Ectodermal cell (in vitro differentiated cells): Measurements from ENCODE around the gene NOX3.

ENCODE experiments used
- H3K27ac ChIP-seq: 2 replicates; pipeline ENCODE4 v1.7.0; 2013; ENCODE audit warnings: mild to moderate bottlenecking, low read depth, low read length; ENCODE audit not compliant: insufficient read depth, poor library complexity, severe bottlenecking
- H3K27me3 ChIP-seq: 2 replicates; pipeline ENCODE4 v1.7.0; 2013; ENCODE audit warnings: mild to moderate bottlenecking, low read length; ENCODE audit not compliant: insufficient read depth, control insufficient read depth, poor library complexity, severe bottlenecking
- H3K36me3 ChIP-seq: one replicate; pipeline ENCODE4 v1.7.0; 2013; ENCODE audit warnings: low read length; ENCODE audit not compliant: control insufficient read depth, insufficient read depth
- H3K4me1 ChIP-seq: one replicate; pipeline ENCODE4 v1.7.0; 2013; ENCODE audit warnings: low read length; ENCODE audit not compliant: control insufficient read depth, insufficient read depth
- H3K4me3 ChIP-seq: 2 replicates; pipeline ENCODE4 v1.7.0; 2013; ENCODE audit warnings: low read depth, low read length, control low read depth; ENCODE audit not compliant: insufficient read depth
- H3K9me3 ChIP-seq: 2 replicates; pipeline ENCODE4 v1.7.0; 2013; ENCODE audit warnings: mild to moderate bottlenecking, low read length, moderate library complexity; ENCODE audit not compliant: control insufficient read depth
- WGBS, 2 experiments: methylation state at CpG; one replicate each; pipeline ENCODE4 v1.1.7; 2013; ENCODE audit warnings: missing lambda C conversion rate in 2 of 2; 5-methylcytosine and 5-hydroxymethylcytosine counted together

NOX3 gene

GRCh38 chr6:155436981-155437749, 18.5 kb downstream of the NOX3 start:
- H3K4me1 ChIP-seq: no peaks in the 10 kb centered on the region
- H3K9me3 ChIP-seq: no peaks in the 10 kb centered on the region
- H3K36me3 ChIP-seq: no peaks in the 10 kb centered on the region
- no peak overlapping the region for H3K27ac ChIP-seq
- H3K4me3 ChIP-seq: no peak overlapping the region
- no peaks in the 10 kb centered on the region for H3K27me3 ChIP-seq
- WGBS, 2 experiments: 87 to 88% methylated on average over 5 of the region's 5 CpGs

GRCh38 chr6:155434829-155435423, 20.7 kb downstream of the NOX3 start:
- WGBS, 2 experiments: 87 to 92% methylated on average over 12 to 13 of the region's 13 CpGs

GRCh38 chr6:155434096-155434495, 21.5 kb downstream of the NOX3 start:
- 94 to 96% methylated on average over 8 of the region's 8 CpGs for WGBS, 2 experiments
- Histone ChIP-seq H3K4me1 (no peaks in the 10 kb centered on the region), H3K27me3 (no peaks in the 10 kb centered on the region), H3K36me3 (no peaks in the 10 kb centered on the region), H3K27ac (no peak overlapping the region), H3K9me3 (no peaks in the 10 kb centered on the region), H3K4me3 (no peak overlapping the region)

More at GRCh38 chr6:155434829-155435423, 20.7 kb downstream of the NOX3 start:
- H3K4me1 ChIP-seq: no peaks in the 10 kb centered on the region
- no peaks in the 10 kb centered on the region for H3K27me3 ChIP-seq
- H3K27ac ChIP-seq: no peak overlapping the region
- no peaks in the 10 kb centered on the region for H3K36me3 ChIP-seq
- no peaks in the 10 kb centered on the region for H3K9me3 ChIP-seq
- H3K4me3 ChIP-seq: no peak overlapping the region

GRCh38 chr6:155432293-155432692, 23.3 kb downstream of the NOX3 start:
- H3K4me1 ChIP-seq: no peaks in the 10 kb centered on the region
- no peaks in the 10 kb centered on the region for H3K36me3 ChIP-seq
- no peaks in the 10 kb centered on the region for H3K27me3 ChIP-seq
- WGBS, 2 experiments: 92 to 94% methylated on average over 5 of the region's 5 CpGs
- no peaks in the 10 kb centered on the region for H3K9me3 ChIP-seq
- H3K4me3 ChIP-seq: no peak overlapping the region
- H3K27ac ChIP-seq: no peak overlapping the region

- Histone ChIP-seq H3K27me3 (no peaks in the 10 kb centered on the region), H3K36me3 (no peaks in the 10 kb centered on the region), H3K4me3 (no peak overlapping the region), H3K4me1 (no peaks in the 10 kb centered on the region), H3K9me3 (no peaks in the 10 kb centered on the region), H3K27ac (no peak overlapping the region)
- WGBS, 2 experiments: 95% methylated on average over 2 of the region's 2 CpGs
Measured at GRCh38 chr6:155429321-155429893, 26.2 kb downstream of the NOX3 start.

GRCh38 chr6:155426408-155426945, 29.2 kb downstream of the NOX3 start:
- H3K4me3 ChIP-seq: no peak overlapping the region
- H3K4me1 ChIP-seq: no peaks in the 10 kb centered on the region
- H3K27ac ChIP-seq: no peak overlapping the region
- WGBS, 2 experiments: 97 to 98% methylated on average over 3 of the region's 3 CpGs
- no peaks in the 10 kb centered on the region for H3K27me3 ChIP-seq
- no peaks in the 10 kb centered on the region for H3K36me3 ChIP-seq
- no peaks in the 10 kb centered on the region for H3K9me3 ChIP-seq

GRCh38 chr6:155424181-155424580, 31.5 kb downstream of the NOX3 start:
- Histone ChIP-seq H3K36me3 (no peaks in the 10 kb centered on the region), H3K27me3 (no peaks in the 10 kb centered on the region), H3K4me1 (peaks cover 3% of the 10 kb centered on the region), H3K4me3 (no peak overlapping the region), H3K27ac (no peak overlapping the region), H3K9me3 (no peaks in the 10 kb centered on the region)
- WGBS, 2 experiments: 100% methylated on average over 1 of the region's 2 CpGs

GRCh38 chr6:155422635-155423034, 33.0 kb downstream of the NOX3 start:
- H3K27me3 ChIP-seq: no peaks in the 10 kb centered on the region
- H3K27ac ChIP-seq: no peak overlapping the region
- peaks cover 18% of the 10 kb centered on the region for H3K4me1 ChIP-seq
- no peaks in the 10 kb centered on the region for H3K9me3 ChIP-seq
- H3K4me3 ChIP-seq: no peak overlapping the region
- 95% methylated on average over 10 of the region's 10 CpGs for WGBS, 2 experiments
- H3K36me3 ChIP-seq: no peaks in the 10 kb centered on the region

- no peak overlapping the region for H3K27ac ChIP-seq
- H3K9me3 ChIP-seq: no peaks in the 10 kb centered on the region
- H3K4me3 ChIP-seq: no peak overlapping the region
- WGBS, 2 experiments: 95 to 96% methylated on average over 2 of the region's 2 CpGs
- no peaks in the 10 kb centered on the region for H3K36me3 ChIP-seq
- H3K27me3 ChIP-seq: no peaks in the 10 kb centered on the region
- peaks cover 19% of the 10 kb centered on the region for H3K4me1 ChIP-seq
Measured at GRCh38 chr6:155420492-155420891, 35.1 kb downstream of the NOX3 start.

GRCh38 chr6:155419161-155419560, 36.5 kb downstream of the NOX3 start:
- Histone ChIP-seq H3K4me3 (no peak overlapping the region), H3K4me1 (peaks cover 19% of the 10 kb centered on the region), H3K36me3 (no peaks in the 10 kb centered on the region), H3K27ac (no peak overlapping the region), H3K9me3 (no peaks in the 10 kb centered on the region), H3K27me3 (no peaks in the 10 kb centered on the region)
- WGBS, 2 experiments: 83 to 86% methylated on average over 4 of the region's 4 CpGs
